Measurements from ENCODE around the gene LDB3. TPM values are rescaled to one million over a fixed set of nuclear protein-coding genes. Genes with fewer than 3 reads are reported as not detected.
A peak's percentile ranks its signal among the peaks of the same experiment; 100 is the strongest.

Gene LDB3
- total and polyA plus RNA-seq, 7 donors, result 1.2 to 42.1 (median 13.2) TPM

- Histone ChIP-seq H3K27ac (peak overlapping the region; percentile 51 to 96 (median 92)), H3K4me3 (no peak overlapping the region), H3K4me1 (peaks cover 0 to 51% (median 37%) of the 10 kb centered on the region in 4 donors), H3K27me3 (no peaks in the 10 kb centered on the region), H3K36me3 (no peaks in the 10 kb centered on the region), H3K9me3 (no peaks in the 10 kb centered on the region)
- no peak for DNase-seq
- 80 to 83% methylated on average over 13 of the region's 13 CpGs for WGBS, 2 donors
- TF ChIP-seq EP300 (IDR thresholded peaks at IDR 0.05) (peak in 1 of 4 donors; percentile 37), POLR2AphosphoS5 (IDR thresholded peaks at IDR 0.05) (no peak), POLR2A (IDR thresholded peaks at IDR 0.05) (no peak), CTCF (IDR thresholded peaks at IDR 0.05) (no peak)
- intact Hi-C loops (cut with DNase I), result loop anchor here (5.0 kb wide), 2 partner anchors 142 to 262 kb away; partner anchors contain the start of gene WAPL
Measured at GRCh38 chr10:86664341-86665217, 3.7 kb upstream of the LDB3 start.

GRCh38 chr10:86665218-86665607 lies 3.1 kb upstream of the LDB3 start:
- intact Hi-C loops (cut with DNase I), result loop anchor here (5.0 kb wide), 2 partner anchors 143 to 263 kb away; partner anchors contain the start of gene WAPL
- H3K4me1 ChIP-seq, result peaks cover 0 to 58% (median 40%) of the 10 kb centered on the region in 4 donors
- H3K27ac ChIP-seq, result peak overlapping the region; percentile 51 to 96 (median 92)
- no peak for DNase-seq
- no peaks in the 10 kb centered on the region for H3K9me3 ChIP-seq
- no peaks in the 10 kb centered on the region for H3K27me3 ChIP-seq
- H3K4me3 ChIP-seq, result no peak overlapping the region
- no peak for TF ChIP-seq POLR2A (IDR thresholded peaks at IDR 0.05)
- TF ChIP-seq POLR2AphosphoS5 (IDR thresholded peaks at IDR 0.05), result no peak
- no peak for TF ChIP-seq EP300 (IDR thresholded peaks at IDR 0.05)
- TF ChIP-seq CTCF (IDR thresholded peaks at IDR 0.05), result no peak
- WGBS, 2 donors, result 88 to 91% methylated on average over 7 of the region's 7 CpGs
- no peaks in the 10 kb centered on the region for H3K36me3 ChIP-seq

GRCh38 chr10:86665868-86666267 lies 2.4 kb upstream of the LDB3 start:
- TF ChIP-seq CTCF (IDR thresholded peaks at IDR 0.05) (no peak), POLR2A (IDR thresholded peaks at IDR 0.05) (no peak), POLR2AphosphoS5 (IDR thresholded peaks at IDR 0.05) (no peak), EP300 (IDR thresholded peaks at IDR 0.05) (no peak)
- WGBS, 2 donors, result 77 to 82% methylated on average over 12 of the region's 12 CpGs
- H3K36me3 ChIP-seq, result no peaks in the 10 kb centered on the region
- H3K4me3 ChIP-seq, result no peak overlapping the region
- no peaks in the 10 kb centered on the region for H3K27me3 ChIP-seq
- DNase-seq, result no peak
- intact Hi-C loops (cut with DNase I), result loop anchor here (5.0 kb wide), 2 partner anchors 144 to 264 kb away; partner anchors contain the start of gene WAPL
- peaks cover 0 to 64% (median 43%) of the 10 kb centered on the region in 4 donors for H3K4me1 ChIP-seq
- H3K27ac ChIP-seq, result peak overlapping the region; percentile 51 to 96 (median 92)
- no peaks in the 10 kb centered on the region for H3K9me3 ChIP-seq

- Histone ChIP-seq H3K27me3 (no peaks in the 10 kb centered on the region), H3K9me3 (no peaks in the 10 kb centered on the region), H3K27ac (peak overlapping the region; percentile 87 to 96 (median 92)), H3K36me3 (no peaks in the 10 kb centered on the region), H3K4me3 (no peak overlapping the region), H3K4me1 (peaks cover 0 to 65% (median 44%) of the 10 kb centered on the region in 4 donors)
- DNase-seq, result no peak
- intact Hi-C loops (cut with DNase I), result loop anchor here (5.0 kb wide), 2 partner anchors 144 to 264 kb away; partner anchors contain the start of gene WAPL
- WGBS, 2 donors, result 89 to 91% methylated on average over 7 of the region's 7 CpGs
- no peak for TF ChIP-seq POLR2A (IDR thresholded peaks at IDR 0.05)
- TF ChIP-seq CTCF (IDR thresholded peaks at IDR 0.05), result no peak
- peak in 2 of 4 donors; percentile 8 to 25 for TF ChIP-seq POLR2AphosphoS5 (IDR thresholded peaks at IDR 0.05)
Measured at GRCh38 chr10:86666538-86666937, 1.8 kb upstream of the LDB3 start.
